ENCODE data around the gene GPR171. TPM values are rescaled to one million over a fixed set of nuclear protein-coding genes. Genes with fewer than 3 reads are reported as not detected.
"Not testable (repeated sequence)": the region's sequence is repeated elsewhere in the genome, so short reads cannot be mapped to it uniquely, and the experiment has no call there.

GPR171 gene
- total RNA-seq, 1 donor from 2014 or later: not detected

GRCh38 chr3:151236316-151236715 lies 33.3 kb upstream of the GPR171 start:
- Mint-ChIP-seq H3K9me3 (peaks cover 1% of the 10 kb centered on the region), H3K27me3 (ENCODE audit: insufficient read depth, low read depth) (no peaks in the 10 kb centered on the region), H3K36me3 (peaks cover 4% of the 10 kb centered on the region), H3K27ac (no peak overlapping the region), H3K4me1 (no peaks in the 10 kb centered on the region), H3K4me3 (no peak overlapping the region)
- DNase-seq (ENCODE audit: low spot score): no peak
- no peaks in the 10 kb centered on the region for H3K79me2 ChIP-seq (ENCODE audit: low read depth)
- no peak overlapping the region for H3K27ac ChIP-seq
- TF ChIP-seq EZH2 (IDR thresholded peaks at IDR 0.05) (no peak), CTCF (IDR thresholded peaks at IDR 0.05) (no peak), EZH2phosphoT487 (IDR thresholded peaks at IDR 0.05) (no peak)
- H3K36me3 ChIP-seq: no peaks in the 10 kb centered on the region
- no peaks in the 10 kb centered on the region for H3F3A ChIP-seq (ENCODE audit: low read depth)
- no peak overlapping the region for H2AFZ ChIP-seq (replicated peaks)
- no peaks in the 10 kb centered on the region for H3K27me3 ChIP-seq
- H3K4me3 ChIP-seq: no peak overlapping the region
- H3K9me3 ChIP-seq (ENCODE audit: low read depth): no peaks in the 10 kb centered on the region
- H3K4me2 ChIP-seq: no peak overlapping the region
- no peak overlapping the region for H3K9ac ChIP-seq
- no peaks in the 10 kb centered on the region for H4K20me1 ChIP-seq (ENCODE audit: low read depth)
- no peaks in the 10 kb centered on the region for H3K4me1 ChIP-seq

- Histone ChIP-seq H3F3A (ENCODE audit: low read depth) (no peaks in the 10 kb centered on the region), H3K4me1 (no peaks in the 10 kb centered on the region), H3K36me3 (no peaks in the 10 kb centered on the region), H3K27ac (no peak overlapping the region), H3K79me2 (ENCODE audit: low read depth) (no peaks in the 10 kb centered on the region), H3K9ac (no peak overlapping the region), H3K4me2 (no peak overlapping the region), H3K9me3 (ENCODE audit: low read depth) (no peaks in the 10 kb centered on the region), H2AFZ (replicated peaks) (no peak overlapping the region), H3K4me3 (no peak overlapping the region), H3K27me3 (no peaks in the 10 kb centered on the region), H4K20me1 (ENCODE audit: low read depth) (no peaks in the 10 kb centered on the region)
- H3K9me3 Mint-ChIP-seq: no peaks in the 10 kb centered on the region
- no peak overlapping the region for H3K27ac Mint-ChIP-seq
- no peaks in the 10 kb centered on the region for H3K4me1 Mint-ChIP-seq
- peaks cover 1% of the 10 kb centered on the region for H3K36me3 Mint-ChIP-seq
- no peaks in the 10 kb centered on the region for H3K27me3 Mint-ChIP-seq (ENCODE audit: insufficient read depth, low read depth)
- H3K4me3 Mint-ChIP-seq: no peak overlapping the region
- TF ChIP-seq EZH2phosphoT487 (IDR thresholded peaks at IDR 0.05) (no peak), EZH2 (IDR thresholded peaks at IDR 0.05) (no peak), CTCF (IDR thresholded peaks at IDR 0.05) (no peak)
- DNase-seq (ENCODE audit: low spot score): no peak
Observed at GRCh38 chr3:151234825-151235224, 31.8 kb upstream of the GPR171 start.

- no peak overlapping the region for H3K27ac ChIP-seq
- Mint-ChIP-seq H3K4me3 (no peak overlapping the region), H3K36me3 (no peaks in the 10 kb centered on the region), H3K27ac (no peak overlapping the region), H3K27me3 (ENCODE audit: insufficient read depth, low read depth) (no peaks in the 10 kb centered on the region), H3K4me1 (peaks cover 3% of the 10 kb centered on the region), H3K9me3 (no peaks in the 10 kb centered on the region)
- no peaks in the 10 kb centered on the region for H3K9me3 ChIP-seq (ENCODE audit: low read depth)
- TF ChIP-seq EZH2 (IDR thresholded peaks at IDR 0.05): no peak
- TF ChIP-seq EZH2phosphoT487 (IDR thresholded peaks at IDR 0.05): no peak
- no peak for TF ChIP-seq CTCF (IDR thresholded peaks at IDR 0.05)
- H3K27me3 ChIP-seq: no peaks in the 10 kb centered on the region
- H3K79me2 ChIP-seq (ENCODE audit: low read depth): no peaks in the 10 kb centered on the region
- no peaks in the 10 kb centered on the region for H3F3A ChIP-seq (ENCODE audit: low read depth)
- no peaks in the 10 kb centered on the region for H3K4me1 ChIP-seq
- H2AFZ ChIP-seq (replicated peaks): no peak overlapping the region
- no peaks in the 10 kb centered on the region for H3K36me3 ChIP-seq
- no peak overlapping the region for H3K9ac ChIP-seq
- H3K4me3 ChIP-seq: no peak overlapping the region
- H3K4me2 ChIP-seq: no peak overlapping the region
- no peak for DNase-seq (ENCODE audit: low spot score)
- no peaks in the 10 kb centered on the region for H4K20me1 ChIP-seq (ENCODE audit: low read depth)
Observed at GRCh38 chr3:151232991-151233390, 30.0 kb upstream of the GPR171 start.

GRCh38 chr3:151232403-151232802 lies 29.4 kb upstream of the GPR171 start:
- H3K4me2 ChIP-seq; H3K27me3 Mint-ChIP-seq (ENCODE audit: insufficient read depth, low read depth); H3K4me1 Mint-ChIP-seq; H4K20me1 ChIP-seq (ENCODE audit: low read depth); H3K79me2 ChIP-seq (ENCODE audit: low read depth); H3K9ac ChIP-seq; H3K27ac ChIP-seq; H3F3A ChIP-seq (ENCODE audit: low read depth); DNase-seq (ENCODE audit: low spot score); H3K27ac Mint-ChIP-seq; H3K4me3 Mint-ChIP-seq; H3K9me3 ChIP-seq (ENCODE audit: low read depth); H3K9me3 Mint-ChIP-seq; H3K4me3 ChIP-seq; H3K4me1 ChIP-seq; H2AFZ ChIP-seq (replicated peaks); H3K36me3 ChIP-seq; H3K36me3 Mint-ChIP-seq; H3K27me3 ChIP-seq: not testable (repeated sequence)
